Nephron (organoid): ENCODE results near the gene NPR3.

Source experiments
- H3K27ac Mint-ChIP-seq, 3 experiments: 2 replicates each; pipeline ENCODE4 v1.8.0; 2020; ENCODE audit warnings: mixed read lengths in 3 of 3, mild to moderate bottlenecking in 2 of 3, moderate library complexity in 1 of 3
- H3K27me3 Mint-ChIP-seq: 2 replicates; pipeline ENCODE4 v1.8.0; 2021; ENCODE audit warnings: low read depth, mild to moderate bottlenecking, moderate library complexity, mixed read lengths
- H3K36me3 Mint-ChIP-seq: 2 replicates; pipeline ENCODE4 v1.8.0; 2020; ENCODE audit warnings: low read depth, mixed read lengths
- H3K4me1 Mint-ChIP-seq: 2 replicates; pipeline ENCODE4 v1.8.0; 2020; ENCODE audit warnings: mixed read lengths
- H3K4me3 Mint-ChIP-seq, 3 experiments: 2 replicates each; pipeline ENCODE4 v1.8.0; 2020; ENCODE audit warnings: mild to moderate bottlenecking in 3 of 3, mixed read lengths in 3 of 3, moderate library complexity in 2 of 3
- H3K9me3 Mint-ChIP-seq: 2 replicates; pipeline ENCODE4 v1.8.0; 2020; ENCODE audit warnings: mixed read lengths
- CTCF ChIP-seq, 3 experiments: fragments of 200-600 bp; sonication (generic); IDR thresholded peaks; one replicate each; pipeline ENCODE4 v1.5.0; 2021; ENCODE audit warnings: antibody characterized with exemption in 3 of 3; ENCODE audit not compliant: unreplicated experiment in 3 of 3

Gene NPR3

DNA sequence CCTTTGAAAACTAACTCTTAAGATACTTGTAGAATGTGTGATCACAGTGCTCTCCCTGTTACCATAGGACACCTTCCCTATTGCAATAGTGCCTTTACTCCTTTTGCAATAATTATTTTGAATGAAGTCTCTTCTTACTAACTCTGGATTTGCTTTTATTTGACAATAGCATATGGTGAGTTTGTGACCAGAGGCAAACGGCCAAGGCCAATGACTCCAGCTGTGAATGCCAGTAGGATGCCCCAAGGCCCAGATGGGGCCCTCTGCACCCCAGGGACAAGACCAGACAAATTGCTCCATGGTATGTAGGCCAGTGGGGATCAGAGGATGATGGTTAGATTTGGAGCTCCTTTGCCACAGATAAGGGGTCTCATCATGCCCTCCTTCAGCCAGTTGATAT lies 116.9 kb downstream of the NPR3 start:
- Mint-ChIP-seq H3K9me3 (no peaks in the 10 kb centered on the region), H3K27ac (no peak overlapping the region), H3K4me1 (no peaks in the 10 kb centered on the region), H3K36me3 (no peaks in the 10 kb centered on the region), H3K4me3 (no peak overlapping the region), H3K27me3 (peaks cover 9% of the 10 kb centered on the region)
- TF ChIP-seq CTCF (IDR thresholded peaks at IDR 0.05; ENCODE audit: unreplicated experiment in 3 of 3) = no peak

GRCh38 chr5:32828492-32828891 lies 117.4 kb downstream of the NPR3 start:
- peaks cover 9% of the 10 kb centered on the region for H3K27me3 Mint-ChIP-seq
- H3K4me3 Mint-ChIP-seq = no peak overlapping the region
- no peaks in the 10 kb centered on the region for H3K4me1 Mint-ChIP-seq
- no peak overlapping the region for H3K27ac Mint-ChIP-seq
- no peaks in the 10 kb centered on the region for H3K36me3 Mint-ChIP-seq
- no peaks in the 10 kb centered on the region for H3K9me3 Mint-ChIP-seq
- TF ChIP-seq CTCF (IDR thresholded peaks at IDR 0.05; ENCODE audit: unreplicated experiment in 3 of 3) = no peak

DNA sequence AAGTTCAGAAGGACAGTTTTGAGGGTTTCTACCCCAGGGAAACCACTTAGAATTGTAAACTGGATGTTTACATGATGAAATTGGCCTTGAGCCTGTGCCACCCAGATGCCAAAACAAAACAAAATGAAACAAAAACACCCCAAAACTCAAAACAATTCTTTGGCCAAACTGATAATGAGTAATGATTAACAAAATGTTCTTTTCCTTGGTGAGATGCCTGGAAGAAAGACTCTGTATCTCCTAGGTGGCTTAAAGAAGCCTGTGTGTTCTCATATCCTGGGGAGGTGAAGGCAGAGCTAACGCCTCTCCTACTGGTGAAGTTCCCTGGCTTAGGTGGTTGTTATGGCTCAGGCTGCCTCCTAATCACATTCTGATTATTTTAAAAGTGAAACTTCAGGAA lies 120.5 kb downstream of the NPR3 start:
- Mint-ChIP-seq H3K36me3 (no peaks in the 10 kb centered on the region), H3K27me3 (peaks cover 9% of the 10 kb centered on the region), H3K27ac (no peak overlapping the region), H3K4me1 (no peaks in the 10 kb centered on the region), H3K9me3 (no peaks in the 10 kb centered on the region), H3K4me3 (no peak overlapping the region)
- no peak for TF ChIP-seq CTCF (IDR thresholded peaks at IDR 0.05; ENCODE audit: unreplicated experiment in 3 of 3)

DNA sequence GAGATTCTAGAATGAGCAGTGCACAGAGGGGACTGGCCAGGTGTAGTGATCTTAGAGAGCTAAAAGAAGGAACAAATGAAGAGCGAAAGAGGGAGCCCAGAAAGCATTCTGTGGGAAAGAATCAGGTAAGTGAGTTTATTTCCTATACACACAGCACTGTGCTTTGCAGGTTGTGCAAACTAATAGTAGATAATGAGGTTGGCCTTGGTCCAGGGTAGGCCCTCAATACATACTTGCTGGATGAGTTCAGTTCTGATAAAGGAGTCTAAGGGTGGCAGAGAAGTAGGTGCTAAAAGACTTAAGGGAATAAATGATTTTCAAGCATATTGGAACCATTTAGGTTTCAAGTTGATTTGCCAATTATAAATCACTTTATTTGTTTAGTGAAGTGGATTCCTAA lies 122.0 kb downstream of the NPR3 start:
- Mint-ChIP-seq H3K4me1 (no peaks in the 10 kb centered on the region), H3K4me3 (no peak overlapping the region), H3K9me3 (peaks cover 4% of the 10 kb centered on the region), H3K27me3 (peaks cover 9% of the 10 kb centered on the region), H3K27ac (no peak overlapping the region), H3K36me3 (no peaks in the 10 kb centered on the region)
- TF ChIP-seq CTCF (IDR thresholded peaks at IDR 0.05; ENCODE audit: unreplicated experiment in 3 of 3) = no peak

DNA sequence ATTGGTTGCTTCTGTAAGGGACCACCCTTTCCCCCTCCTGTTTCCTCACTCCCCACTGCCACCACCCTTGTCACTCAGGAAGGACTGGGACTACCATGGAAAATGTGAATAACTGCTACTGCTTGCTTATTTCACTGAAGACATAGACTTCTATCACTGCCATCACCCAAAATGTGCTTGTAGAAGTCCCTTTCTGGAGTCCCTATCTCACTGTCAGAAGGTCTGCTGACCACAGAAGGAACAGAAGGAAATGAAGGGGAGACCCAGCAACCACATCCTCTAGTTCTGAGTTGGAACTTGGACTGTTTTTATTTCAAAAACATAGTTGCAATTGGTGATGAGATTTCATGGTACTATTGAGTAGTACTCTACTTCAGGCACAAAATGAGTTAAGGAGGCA lies 122.5 kb downstream of the NPR3 start:
- Mint-ChIP-seq H3K27me3 (peaks cover 9% of the 10 kb centered on the region), H3K9me3 (peaks cover 4% of the 10 kb centered on the region), H3K27ac (no peak overlapping the region), H3K4me1 (no peaks in the 10 kb centered on the region), H3K36me3 (no peaks in the 10 kb centered on the region), H3K4me3 (no peak overlapping the region)
- no peak for TF ChIP-seq CTCF (IDR thresholded peaks at IDR 0.05; ENCODE audit: unreplicated experiment in 3 of 3)

- no peak overlapping the region for H3K27ac Mint-ChIP-seq
- H3K4me3 Mint-ChIP-seq = no peak overlapping the region
- TF ChIP-seq CTCF (IDR thresholded peaks at IDR 0.05; ENCODE audit: unreplicated experiment in 3 of 3) = no peak
- peaks cover 6% of the 10 kb centered on the region for H3K27me3 Mint-ChIP-seq
- no peaks in the 10 kb centered on the region for H3K36me3 Mint-ChIP-seq
- H3K9me3 Mint-ChIP-seq = peaks cover 4% of the 10 kb centered on the region
- no peaks in the 10 kb centered on the region for H3K4me1 Mint-ChIP-seq
Observed at GRCh38 chr5:32834251-32834650, 123.1 kb downstream of the NPR3 start.
